Superior temporal gyrus (tissue), 1 donor: ENCODE measurements around the gene CDC42SE2.
A peak's percentile ranks its signal among the peaks of the same experiment; 100 is the strongest.
"Not testable (repeated sequence)": the region's sequence is repeated elsewhere in the genome, so short reads cannot be mapped to it uniquely, and the experiment has no call there.

Experiments used
- DNase-seq: peaks from one replicate; pipeline ENCODE4 v3.0.0-alpha.2; 2016; ENCODE audit errors: extremely low spot score

The CDC42SE2 gene

GRCh38 chr5:131389869-131390265, 126.0 kb downstream of the CDC42SE2 start:
- DNase-seq, result no peak

GRCh38 chr5:131392466-131393095, 128.7 kb downstream of the CDC42SE2 start:
- no peak for DNase-seq

- DNase-seq, result peak; percentile 83
Measured at GRCh38 chr5:131393498-131393968, 129.7 kb downstream of the CDC42SE2 start.

GRCh38 chr5:131394128-131394527, 130.3 kb downstream of the CDC42SE2 start:
- DNase-seq, result peak; percentile 63

- no peak for DNase-seq
Measured at GRCh38 chr5:131396015-131396414, 132.2 kb downstream of the CDC42SE2 start.

GRCh38 chr5:131396630-131397273, 132.9 kb downstream of the CDC42SE2 start:
- DNase-seq, result no peak

GRCh38 chr5:131399007-131399406, 135.2 kb downstream of the CDC42SE2 start:
- DNase-seq, result not testable (repeated sequence)

- DNase-seq, result no peak
Measured at GRCh38 chr5:131400585-131400984, 136.7 kb downstream of the CDC42SE2 start.

- no peak for DNase-seq
Measured at GRCh38 chr5:131405674-131406073, 141.8 kb downstream of the CDC42SE2 start.

GRCh38 chr5:131406076-131406475, 142.2 kb downstream of the CDC42SE2 start:
- no peak for DNase-seq

GRCh38 chr5:131406975-131407638, 143.3 kb downstream of the CDC42SE2 start:
- DNase-seq, result no peak

GRCh38 chr5:131413605-131414559, 150.0 kb downstream of the CDC42SE2 start:
- DNase-seq, result no peak

- no peak for DNase-seq
Measured at GRCh38 chr5:131416729-131417128, 152.9 kb downstream of the CDC42SE2 start.

GRCh38 chr5:131417240-131417869, 153.5 kb downstream of the CDC42SE2 start:
- DNase-seq, result peak; percentile 95

GRCh38 chr5:131418846-131419245, 155.0 kb downstream of the CDC42SE2 start:
- DNase-seq, result no peak

GRCh38 chr5:131419877-131420276, 156.0 kb downstream of the CDC42SE2 start:
- DNase-seq, result no peak

- peak; percentile 60 for DNase-seq
Measured at GRCh38 chr5:131423056-131423455, 159.2 kb downstream of the CDC42SE2 start.

GRCh38 chr5:131426011-131426410, 162.2 kb downstream of the CDC42SE2 start:
- no peak for DNase-seq

- no peak for DNase-seq
Measured at GRCh38 chr5:131430794-131431193, 166.9 kb downstream of the CDC42SE2 start.

- no peak for DNase-seq
Measured at GRCh38 chr5:131431794-131432193, 167.9 kb downstream of the CDC42SE2 start.

GRCh38 chr5:131433109-131433508, 169.3 kb downstream of the CDC42SE2 start:
- no peak for DNase-seq
